IMR-90 (cell line): ENCODE data around the gene HIGD2A. TPM values are rescaled to one million over a fixed set of nuclear protein-coding genes. Genes with fewer than 3 reads are reported as not detected.

Source experiments
- ATAC-seq: fragments of 200-7000 bp; cut with Tn5 transposase; 2 replicates; pipeline ENCODE4 v1.9.1; 2020; ENCODE audit warnings: low read depth, mild to moderate bottlenecking, moderate library complexity
- BruUV-seq: library from RNA; stranded (reverse); fragments of 400-500 nt; replicated peaks from 2 replicates; lab custom pipeline; 2021; lab: Mats Ljungman, UMichigan
- CTCF ChIA-PET: fragments of 300-600 bp; formaldehyde crosslinking; extraction: SDS; loops from one replicate; lab custom pipeline; 2021; ENCODE audit warnings: antibody characterized with exemption; lab: Yijun Ruan, JAX
- POLR2A ChIA-PET: fragments of 300-600 bp; sonication (Branson Sonifier 250); formaldehyde crosslinking; loops from one replicate; lab custom pipeline; 2022; ENCODE audit warnings: antibody characterized with exemption; ENCODE audit not compliant: unreplicated experiment; lab: Charles Lee
- DNase-seq: peaks from one replicate; pipeline ENCODE4 v3.0.0; 2013
- H2AFZ ChIP-seq: replicated peaks from 2 replicates; pipeline ENCODE3; 2013; ENCODE audit warnings: low read length, mild to moderate bottlenecking; ENCODE audit not compliant: poor library complexity
- H2AK5ac ChIP-seq: 2 replicates; pipeline ENCODE4 v1.6.1; 2013; ENCODE audit warnings: low read depth, low read length, inconsistent platforms
- H2AK9ac ChIP-seq: replicated peaks from 2 replicates; pipeline ENCODE3; 2013; ENCODE audit warnings: mild to moderate bottlenecking, low read depth, low read length, moderate library complexity; ENCODE audit not compliant: poor library complexity
- H2BK120ac ChIP-seq: 2 replicates; pipeline ENCODE4 v1.6.1; 2013; ENCODE audit warnings: low read depth, low read length, inconsistent platforms
- H2BK15ac ChIP-seq: 3 replicates; pipeline ENCODE4 v1.6.1; 2013; ENCODE audit warnings: low read depth, low read length, inconsistent platforms
- H2BK20ac ChIP-seq: 2 replicates; pipeline ENCODE4 v1.6.1; 2013; ENCODE audit warnings: low read depth, mild to moderate bottlenecking, inconsistent platforms, low read length, moderate library complexity
- H2BK5ac ChIP-seq: 2 replicates; pipeline ENCODE4 v1.6.1; 2013; ENCODE audit warnings: mild to moderate bottlenecking, low read depth, low read length, inconsistent platforms; ENCODE audit not compliant: poor library complexity, severe bottlenecking
- H3K14ac ChIP-seq: replicated peaks from 2 replicates; pipeline ENCODE4 v1.6.1; 2013; ENCODE audit warnings: low read depth, low read length, inconsistent platforms
- H3K18ac ChIP-seq: 2 replicates; pipeline ENCODE4 v1.6.1; 2013; ENCODE audit warnings: low read depth, low read length, control low read depth
- H3K23ac ChIP-seq: 2 replicates; pipeline ENCODE4 v1.6.1; 2013; ENCODE audit warnings: low read depth, low read length, inconsistent platforms
- H3K27ac ChIP-seq: 2 replicates; pipeline ENCODE4 v1.5.1; 2013; ENCODE audit warnings: mild to moderate bottlenecking, control low read depth, low read length; ENCODE audit not compliant: insufficient read depth
- H3K27me3 ChIP-seq: 2 replicates; pipeline ENCODE4 v1.6.1; 2013; ENCODE audit warnings: low read length; ENCODE audit not compliant: control insufficient read depth, insufficient read depth
- H3K36me3 ChIP-seq: 2 replicates; pipeline ENCODE4 v1.6.1; 2013; ENCODE audit warnings: low read length, mixed read lengths; ENCODE audit not compliant: control insufficient read depth, insufficient read depth
- H3K4ac ChIP-seq: 2 replicates; pipeline ENCODE4 v1.6.1; 2013; ENCODE audit warnings: low read depth, low read length, inconsistent platforms
- H3K4me1 ChIP-seq: 2 replicates; pipeline ENCODE4 v1.6.1; 2013; ENCODE audit warnings: low read length, mixed read lengths; ENCODE audit not compliant: control insufficient read depth, insufficient read depth
- H3K4me2 ChIP-seq: 2 replicates; pipeline ENCODE4 v1.6.1; 2013; ENCODE audit warnings: low read depth, mild to moderate bottlenecking, control low read depth, low read length, moderate library complexity
- H3K4me3 ChIP-seq: 2 replicates; pipeline ENCODE4 v1.5.1; 2013; ENCODE audit warnings: low read depth, mild to moderate bottlenecking, control low read depth, low read length, moderate library complexity; ENCODE audit not compliant: insufficient read depth
- H3K56ac ChIP-seq: 2 replicates; pipeline ENCODE4 v1.6.1; 2013; ENCODE audit warnings: low read length, inconsistent platforms; ENCODE audit not compliant: insufficient read depth; ENCODE audit errors: extremely low read depth
- H3K79me1 ChIP-seq, 2 experiments: 2 replicates each; pipeline ENCODE4 v1.6.1; 2013; ENCODE audit warnings: low read length in 2 of 2, inconsistent platforms in 1 of 2, low read depth in 1 of 2
- H3K9ac ChIP-seq: 2 replicates; pipeline ENCODE4 v1.6.1; 2013; ENCODE audit warnings: low read depth, low read length, control low read depth
- H3K9me1 ChIP-seq: 2 replicates; pipeline ENCODE4 v1.6.1; 2013; ENCODE audit warnings: low read length, inconsistent platforms; ENCODE audit not compliant: insufficient read depth
- H3K9me3 ChIP-seq: 2 replicates; pipeline ENCODE4 v1.6.1; 2013; ENCODE audit warnings: low read length; ENCODE audit not compliant: control insufficient read depth, insufficient read depth
- H4K20me1 ChIP-seq: 2 replicates; pipeline ENCODE4 v1.6.1; 2013; ENCODE audit warnings: low read length, inconsistent platforms; ENCODE audit not compliant: insufficient read depth
- H4K5ac ChIP-seq: 2 replicates; pipeline ENCODE4 v1.6.1; 2013; ENCODE audit warnings: mild to moderate bottlenecking, low read depth, low read length, control low read depth
- H4K8ac ChIP-seq, 2 experiments: 2 replicates each; pipeline ENCODE4 v1.6.1; 2013; ENCODE audit warnings: low read depth in 2 of 2, low read length in 2 of 2, control low read depth in 1 of 2, inconsistent platforms in 1 of 2
- H4K91ac ChIP-seq: 2 replicates; pipeline ENCODE4 v1.6.1; 2013; ENCODE audit warnings: low read depth, low read length, inconsistent platforms; ENCODE audit not compliant: insufficient read depth
- BHLHE40 ChIP-seq: fragments of 150-350 bp; IDR thresholded peaks from 2 replicates; pipeline ENCODE4 v1.6.1; 2016; ENCODE audit warnings: mild to moderate bottlenecking, low read depth, low read length
- CEBPB ChIP-seq: IDR thresholded peaks from 2 replicates; pipeline ENCODE4 v1.6.1; 2012; ENCODE audit warnings: low read depth, low read length, improper control_type of control experiment
- CHD1 ChIP-seq: IDR thresholded peaks from 2 replicates; pipeline ENCODE4 v1.6.1; 2012; ENCODE audit warnings: low read depth, low read length, improper control_type of control experiment
- CTCF ChIP-seq: conservative IDR thresholded peaks from 2 replicates; pipeline ENCODE4 v1.5.1; 2012; ENCODE audit warnings: mild to moderate bottlenecking, low read depth, low read length, improper control_type of control experiment
- FOS ChIP-seq: fragments of 150-350 bp; IDR thresholded peaks from 2 replicates; pipeline ENCODE4 v1.6.1; 2016; ENCODE audit warnings: low read depth, low read length
- MAFK ChIP-seq: IDR thresholded peaks from 2 replicates; pipeline ENCODE4 v1.6.1; 2012; ENCODE audit warnings: low read depth, low read length, improper control_type of control experiment
- MAZ ChIP-seq: IDR thresholded peaks from 2 replicates; pipeline ENCODE4 v1.6.1; 2012; ENCODE audit warnings: low read depth, mild to moderate bottlenecking, low read length, improper control_type of control experiment, moderate library complexity, borderline replicate concordance
- MXI1 ChIP-seq: IDR thresholded peaks from 2 replicates; pipeline ENCODE4 v1.6.1; 2012; ENCODE audit warnings: low read depth, mild to moderate bottlenecking, low read length, moderate library complexity, borderline replicate concordance
- NFE2L2 ChIP-seq: fragments of 150-350 bp; IDR thresholded peaks from 2 replicates; pipeline ENCODE4 v1.6.1; 2016; ENCODE audit warnings: low read depth, mild to moderate bottlenecking, low read length
- POLR2A ChIP-seq: IDR thresholded peaks from 2 replicates; pipeline ENCODE4 v1.6.1; 2012; ENCODE audit warnings: mild to moderate bottlenecking, low read depth, low read length
- RAD21 ChIP-seq: IDR thresholded peaks from 2 replicates; pipeline ENCODE4 v1.6.1; 2012; ENCODE audit warnings: low read length, improper control_type of control experiment
- RCOR1 ChIP-seq: IDR thresholded peaks from 2 replicates; pipeline ENCODE4 v1.6.1; 2012; ENCODE audit warnings: mild to moderate bottlenecking, low read length, improper control_type of control experiment; ENCODE audit not compliant: insufficient replicate concordance
- RFX5 ChIP-seq: IDR thresholded peaks from 2 replicates; pipeline ENCODE4 v1.8.0; 2012; ENCODE audit warnings: low read depth, mild to moderate bottlenecking, low read length, moderate library complexity
- SMC3 ChIP-seq: fragments of 150-350 bp; IDR thresholded peaks from 2 replicates; pipeline ENCODE4 v1.6.1; 2016; ENCODE audit warnings: low read depth, mild to moderate bottlenecking, antibody characterized with exemption, low read length, moderate library complexity
- USF2 ChIP-seq: fragments of 150-350 bp; IDR thresholded peaks from 2 replicates; pipeline ENCODE4 v1.6.1; 2017; ENCODE audit warnings: mild to moderate bottlenecking, antibody characterized with exemption, low read length, low read depth
- WGBS, 2 experiments: methylation state at CpG; one replicate each; pipeline versions ENCODE4 v1.1.5 to v1.1.7; 2013; ENCODE audit warnings: missing lambda C conversion rate in 2 of 2; ENCODE audit not compliant: insufficient read length in 1 of 2; ENCODE audit errors: extremely low coverage in 2 of 2; 5-methylcytosine and 5-hydroxymethylcytosine counted together
- dilution Hi-C: fragments of 300-500 bp; cut with HindIII; formaldehyde crosslinking; loops from one replicate; pipeline ENCODE4 v1.14.3; 2018; ENCODE audit warnings: low sequenced_read_pairs; ENCODE audit not compliant: unreplicated experiment
- in situ Hi-C: fragments of 300-500 bp; cut with MboI; formaldehyde crosslinking; loops from 3 replicates; pipeline ENCODE4 v1.14.3; 2019; ENCODE audit warnings: low sequenced_read_pairs, inconsistent platforms, mixed read lengths
- intact Hi-C: fragments of 100-400 bp; cut with micrococcal nuclease; formaldehyde crosslinking; loops from 2 replicates; pipeline ENCODE4 v1.10.0; 2022
- polyA plus RNA-seq, 3 experiments: library from polyadenylated mRNA; depleted of rRNA; stranded (reverse); fragments of >200 nt; gene quantifications; 2 replicates each; pipeline ENCODE4 v1.2.3, GENCODE V29; 2012; ENCODE audit warnings: low replicate concordance in 1 of 3
- total RNA-seq: library from RNA; depleted of rRNA; stranded (reverse); fragments of >200 nt; gene quantifications from 2 replicates; pipeline ENCODE4 v1.2.3, GENCODE V29; 2012

Gene HIGD2A
- total and polyA plus RNA-seq, 2 of the 4 experiments (the other 2 are of a cell fraction), result 35.0 to 131 TPM

GRCh38 chr5:176366232-176366894 is 22.2 kb upstream of the HIGD2A start:
- Histone ChIP-seq H3K9me1 (peaks cover 4% of the 10 kb centered on the region), H3K27ac (peak overlapping the region; percentile 64), H3K4me1 (peaks cover 7% of the 10 kb centered on the region), H3K9me3 (no peaks in the 10 kb centered on the region), H2BK15ac (no peak overlapping the region), H3K18ac (peak overlapping the region; percentile 21; the same call in 1 of the 2 replicates), H3K4ac (peak overlapping the region; percentile 66), H3K9ac (peak overlapping the region; percentile 72), H2AK5ac (peak overlapping the region; percentile 88), H3K36me3 (peaks cover 17% of the 10 kb centered on the region), H3K4me2 (peak overlapping the region; percentile 71), H2BK5ac (peak overlapping the region; percentile 23), H3K56ac (no peak overlapping the region), H4K5ac (peak overlapping the region; percentile 62), H3K4me3 (peak overlapping the region; percentile 58), H2AK9ac (peak overlapping the region; percentile 86), H4K8ac (peak overlapping the region; percentile 74 to 100), H3K14ac (peak overlapping the region; percentile 79), H3K27me3 (no peaks in the 10 kb centered on the region), H4K91ac (peak overlapping the region; percentile 83), H3K23ac (peak overlapping the region; percentile 50), H2BK20ac (no peak overlapping the region), H3K79me1 (peaks cover 13 to 17% of the 10 kb centered on the region in 2 experiments), H4K20me1 (no peaks in the 10 kb centered on the region), H2BK120ac (peak overlapping the region; percentile 18), H2AFZ (peak overlapping the region; percentile 95)
- CTCF ChIA-PET, result no interaction called here
- DNase-seq (no peak), ATAC-seq (no peak)
- BruUV-seq, result no TSS peak
- dilution Hi-C loops (no loop called here), intact Hi-C loops (no loop called here), in situ Hi-C loops (no loop called here)
- WGBS, 2 experiments, result 30% methylated on average over 10 of the region's 38 CpGs; no CpG with 5 or more reads in 1 of the 2 experiments
- TF ChIP-seq NFE2L2 (no peak), RAD21 (no peak), CHD1 (no peak), CEBPB (no peak), POLR2A (no peak), USF2 (no peak), MAFK (no peak), RCOR1 (no peak), CTCF (no peak), SMC3 (no peak), BHLHE40 (no peak), MXI1 (no peak), MAZ (no peak), RFX5 (no peak), FOS (no peak)
- POLR2A ChIA-PET, result no interaction called here
